ENCODE results near the gene ZFC3H1.

Gene ZFC3H1

GRCh38 chr12:71641390-71641789 lies 22.3 kb downstream of the ZFC3H1 start:
- in situ Hi-C loops (cut with HindIII; ENCODE audit: low sequenced_read_pairs), result no loop called here
- no peak for DNase-seq (ENCODE audit: low read depth, low spot score)
- no peak for TF ChIP-seq CTCF (IDR thresholded peaks at IDR 0.05; ENCODE audit: low read depth, low read length)
- no peak overlapping the region for H3K4me3 ChIP-seq (ENCODE audit: low read depth, low read length)

DNA sequence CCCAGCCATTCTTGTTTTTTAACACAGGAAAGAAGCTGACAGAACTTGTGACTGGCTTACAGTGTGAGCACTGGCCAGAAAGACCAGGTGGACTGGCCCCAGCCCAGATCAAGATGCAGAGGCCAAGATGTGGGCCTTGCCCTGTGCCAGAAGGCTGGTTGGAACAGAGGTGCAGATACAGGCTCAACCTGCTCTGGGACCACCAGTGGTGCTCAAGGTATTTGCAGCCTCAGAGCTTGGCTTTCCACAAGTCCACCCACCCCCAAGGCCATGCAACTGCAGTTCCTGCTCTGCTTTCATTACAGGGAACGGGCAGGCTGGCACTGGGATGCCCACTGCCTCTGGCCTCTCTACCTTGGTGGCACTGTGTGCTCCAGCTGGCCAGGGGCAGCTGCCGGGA lies 23.3 kb downstream of the ZFC3H1 start:
- in situ Hi-C loops (cut with HindIII; ENCODE audit: low sequenced_read_pairs), result no loop called here
- no peak overlapping the region for H3K4me3 ChIP-seq (ENCODE audit: low read depth, low read length)
- DNase-seq (ENCODE audit: low read depth, low spot score), result no peak
- TF ChIP-seq CTCF (IDR thresholded peaks at IDR 0.05; ENCODE audit: low read depth, low read length), result no peak

GRCh38 chr12:71639341-71639760 lies 24.3 kb downstream of the ZFC3H1 start:
- no peak overlapping the region for H3K4me3 ChIP-seq (ENCODE audit: low read depth, low read length)
- peak; percentile 7 for TF ChIP-seq CTCF (IDR thresholded peaks at IDR 0.05; ENCODE audit: low read depth, low read length)
- in situ Hi-C loops (cut with HindIII; ENCODE audit: low sequenced_read_pairs), result no loop called here
- DNase-seq (ENCODE audit: low read depth, low spot score), result no peak

DNA sequence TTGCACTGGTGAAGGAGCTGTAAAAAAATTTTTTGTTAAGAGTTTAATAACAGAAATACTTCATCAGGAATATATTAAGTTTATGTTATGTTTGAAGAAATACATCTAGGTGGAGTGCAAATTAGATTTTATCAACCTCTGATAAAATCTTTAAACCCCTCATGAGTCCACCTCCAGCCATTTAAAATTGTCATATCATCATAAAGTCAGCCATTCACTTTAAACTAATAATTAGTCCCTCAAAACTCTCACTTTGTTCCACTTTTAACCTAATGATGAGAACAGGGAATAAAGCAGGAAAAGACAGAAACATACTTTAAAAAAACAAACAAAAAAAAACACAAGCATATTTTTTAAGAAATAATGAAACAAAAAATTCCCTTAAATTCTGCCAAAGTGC lies 25.1 kb downstream of the ZFC3H1 start:
- in situ Hi-C loops (cut with HindIII; ENCODE audit: low sequenced_read_pairs), result no loop called here
- no peak overlapping the region for H3K4me3 ChIP-seq (ENCODE audit: low read depth, low read length)

GRCh38 chr12:71636704-71637115 lies 26.9 kb downstream of the ZFC3H1 start:
- peak; percentile 67 for DNase-seq (ENCODE audit: low read depth, low spot score)
- in situ Hi-C loops (cut with HindIII; ENCODE audit: low sequenced_read_pairs), result no loop called here

More for the DNA sequence above, 25.1 kb downstream of the ZFC3H1 start:
- no peak for DNase-seq (ENCODE audit: low read depth, low spot score)
- TF ChIP-seq CTCF (IDR thresholded peaks at IDR 0.05; ENCODE audit: low read depth, low read length), result no peak

DNA sequence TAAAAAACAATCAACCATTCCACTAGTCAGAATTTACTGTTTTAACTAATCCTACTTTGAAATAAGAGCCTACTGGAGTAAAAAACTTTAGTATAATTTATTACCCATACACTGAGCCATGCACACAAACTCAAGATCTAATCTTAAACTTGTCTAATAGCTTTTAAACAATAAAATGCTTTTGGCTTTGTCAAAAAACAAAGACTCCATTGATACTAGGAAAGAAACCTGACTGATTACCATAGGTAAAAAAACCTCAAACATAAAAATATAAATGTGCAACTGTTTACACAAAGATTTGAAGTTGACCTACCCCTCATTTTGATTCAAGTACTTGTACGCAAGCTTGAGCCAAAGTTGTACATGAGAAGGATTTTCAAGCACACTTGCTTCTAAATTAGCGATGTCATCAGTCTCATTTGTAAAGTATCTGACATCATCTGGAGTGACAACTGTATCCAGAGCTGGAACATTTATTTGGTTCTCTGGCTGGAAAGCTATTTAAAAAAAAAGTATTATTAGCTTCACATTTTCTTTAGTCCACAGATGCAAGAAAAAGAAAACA lies 36.1 kb downstream of the ZFC3H1 start:
- in situ Hi-C loops (cut with HindIII; ENCODE audit: low sequenced_read_pairs), result no loop called here
- H3K4me3 ChIP-seq (ENCODE audit: low read depth, low read length), result no peak overlapping the region
- no peak for DNase-seq (ENCODE audit: low read depth, low spot score)
- no peak for TF ChIP-seq CTCF (IDR thresholded peaks at IDR 0.05; ENCODE audit: low read depth, low read length)

More at GRCh38 chr12:71636704-71637115, 26.9 kb downstream of the ZFC3H1 start:
- H3K4me3 ChIP-seq (ENCODE audit: low read depth, low read length), result no peak overlapping the region
- TF ChIP-seq CTCF (IDR thresholded peaks at IDR 0.05; ENCODE audit: low read depth, low read length), result peak; percentile 78
